ENCODE data around the gene ARF4. TPM values are rescaled to one million over a fixed set of nuclear protein-coding genes. Genes with fewer than 3 reads are reported as not detected.

ARF4 gene
- total and polyA plus RNA-seq, 10 of the 15 experiments (the other 5 are each of a cell fraction or from before 2014, with no cell fraction given) = 66.2 to 283 (median 128) TPM

DNA sequence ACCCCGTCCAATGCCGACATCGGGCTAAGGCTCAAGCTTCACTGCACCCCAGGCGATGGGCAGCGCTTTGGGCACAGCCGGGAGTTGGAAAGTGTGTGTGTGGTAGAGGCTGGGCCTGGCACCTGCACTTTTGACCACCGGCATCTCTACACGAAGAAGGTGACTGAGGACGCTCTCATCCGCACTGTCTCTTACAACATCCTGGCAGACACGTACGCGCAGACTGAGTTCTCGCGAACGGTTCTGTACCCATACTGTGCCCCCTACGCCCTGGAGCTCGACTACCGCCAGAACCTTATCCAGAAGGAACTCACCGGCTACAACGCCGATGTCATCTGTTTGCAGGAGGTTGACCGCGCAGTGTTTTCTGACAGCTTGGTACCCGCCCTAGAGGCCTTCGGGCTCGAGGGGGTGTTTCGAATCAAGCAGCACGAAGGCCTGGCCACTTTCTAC lies 40.0 kb downstream of the ARF4 start (continued):
- TF ChIP-seq CHD2 (IDR thresholded peaks at IDR 0.05; ENCODE audit: borderline replicate concordance, low read depth, low read length) (0 out of 2 replicates have a peak, but pooled peaks have one; percentile 37), TAF1 (IDR thresholded peaks at IDR 0.05; ENCODE audit: borderline replicate concordance, low read depth, low read length) (no peak), TCF7 (IDR thresholded peaks at IDR 0.05; ENCODE audit: borderline replicate concordance) (no peak)
- TF ChIP-seq, protein P1, sequence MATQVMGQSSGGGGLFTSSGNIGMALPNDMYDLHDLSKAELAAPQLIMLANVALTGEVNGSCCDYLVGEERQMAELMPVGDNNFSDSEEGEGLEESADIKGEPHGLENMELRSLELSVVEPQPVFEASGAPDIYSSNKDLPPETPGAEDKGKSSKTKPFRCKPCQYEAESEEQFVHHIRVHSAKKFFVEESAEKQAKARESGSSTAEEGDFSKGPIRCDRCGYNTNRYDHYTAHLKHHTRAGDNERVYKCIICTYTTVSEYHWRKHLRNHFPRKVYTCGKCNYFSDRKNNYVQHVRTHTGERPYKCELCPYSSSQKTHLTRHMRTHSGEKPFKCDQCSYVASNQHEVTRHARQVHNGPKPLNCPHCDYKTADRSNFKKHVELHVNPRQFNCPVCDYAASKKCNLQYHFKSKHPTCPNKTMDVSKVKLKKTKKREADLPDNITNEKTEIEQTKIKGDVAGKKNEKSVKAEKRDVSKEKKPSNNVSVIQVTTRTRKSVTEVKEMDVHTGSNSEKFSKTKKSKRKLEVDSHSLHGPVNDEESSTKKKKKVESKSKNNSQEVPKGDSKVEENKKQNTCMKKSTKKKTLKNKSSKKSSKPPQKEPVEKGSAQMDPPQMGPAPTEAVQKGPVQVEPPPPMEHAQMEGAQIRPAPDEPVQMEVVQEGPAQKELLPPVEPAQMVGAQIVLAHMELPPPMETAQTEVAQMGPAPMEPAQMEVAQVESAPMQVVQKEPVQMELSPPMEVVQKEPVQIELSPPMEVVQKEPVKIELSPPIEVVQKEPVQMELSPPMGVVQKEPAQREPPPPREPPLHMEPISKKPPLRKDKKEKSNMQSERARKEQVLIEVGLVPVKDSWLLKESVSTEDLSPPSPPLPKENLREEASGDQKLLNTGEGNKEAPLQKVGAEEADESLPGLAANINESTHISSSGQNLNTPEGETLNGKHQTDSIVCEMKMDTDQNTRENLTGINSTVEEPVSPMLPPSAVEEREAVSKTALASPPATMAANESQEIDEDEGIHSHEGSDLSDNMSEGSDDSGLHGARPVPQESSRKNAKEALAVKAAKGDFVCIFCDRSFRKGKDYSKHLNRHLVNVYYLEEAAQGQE (IDR thresholded peaks at IDR 0.05; ENCODE audit: low read depth, low read length) = no peak

DNA sequence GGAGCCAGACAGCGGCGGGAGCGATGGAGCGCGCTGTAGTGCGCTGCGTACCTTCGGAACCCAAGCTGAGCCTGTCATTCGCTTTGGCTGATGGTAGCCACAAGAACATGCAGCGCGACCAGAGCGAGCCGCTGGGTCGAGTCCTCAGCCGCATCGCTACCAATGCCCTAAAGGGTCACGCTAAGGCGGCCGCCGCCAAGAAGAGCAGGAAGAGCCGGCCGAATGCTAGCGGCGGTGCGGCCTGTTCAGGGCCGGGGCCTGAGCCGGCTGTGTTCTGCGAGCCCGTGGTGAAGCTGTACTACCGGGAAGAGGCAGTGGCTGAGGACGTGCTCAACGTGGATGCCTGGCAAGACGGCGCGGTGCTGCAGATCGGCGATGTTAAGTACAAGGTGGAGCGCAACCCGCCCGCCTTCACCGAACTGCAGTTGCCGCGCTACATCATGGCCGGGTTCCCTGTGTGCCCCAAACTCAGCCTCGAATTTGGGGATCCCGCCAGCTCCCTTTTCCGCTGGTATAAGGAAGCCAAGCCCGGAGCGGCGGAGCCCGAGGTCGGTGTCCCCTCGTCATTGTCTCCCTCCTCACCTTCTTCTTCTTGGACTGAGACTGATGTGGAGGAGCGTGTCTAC lies 40.6 kb downstream of the ARF4 start:
- no peak for FAIRE-seq
- Histone ChIP-seq H3K36me3 (ENCODE audit: control insufficient read depth in 2 of 2, insufficient read depth in 2 of 2, low read length in 1 of 2) (peaks cover 0 to 14% of the 10 kb centered on the region in 2 experiments; a peak in 2 of 4 replicates), H3K4me3 (peak overlapping the region; percentile 76), H3K9ac (ENCODE audit: control insufficient read depth, insufficient read depth, low read length) (peak overlapping the region; percentile 96), H3K79me2 (ENCODE audit: control insufficient read depth, insufficient read depth, low read length) (peaks cover 61% of the 10 kb centered on the region), H3K4me1 (ENCODE audit: control insufficient read depth, insufficient read depth, low read length) (no peaks in the 10 kb centered on the region; the same call in none of the 2 replicates), H2AFZ (ENCODE audit: control insufficient read depth, low read depth, low read length) (peak overlapping the region; percentile 100), H4K20me1 (ENCODE audit: control insufficient read depth, insufficient read depth) (no peaks in the 10 kb centered on the region), H3K27ac (ENCODE audit: control insufficient read depth, insufficient read depth) (peak overlapping the region; percentile 99), H3K9me3 (replicated peaks; ENCODE audit: control insufficient read depth, insufficient read depth, low read length) (no peaks in the 10 kb centered on the region), H3K27me3 (replicated peaks in 1 of 2; ENCODE audit: control insufficient read depth in 2 of 2, insufficient read depth in 2 of 2, low read length in 1 of 2) (no peaks in the 10 kb centered on the region), H3K4me2 (ENCODE audit: control insufficient read depth, insufficient read depth) (peak overlapping the region; percentile 85)
- TF ChIP-seq CBX5 (IDR thresholded peaks at IDR 0.05; ENCODE audit: low read depth) (0 out of 2 replicates have a peak, but pooled peaks have one; percentile 51), CREB1 (IDR thresholded peaks at IDR 0.05; ENCODE audit: low read depth) (no peak), TCF3 (IDR thresholded peaks at IDR 0.05; ENCODE audit: borderline replicate concordance, insufficient read depth, low read depth, low read length) (0 out of 2 replicates have a peak, but pooled peaks have one; percentile 0)
- DNase-seq (ENCODE audit: low read depth, low spot score) = no peak
- BruUV-seq (replicated peaks) = TSS peak; percentile 60
- ChIA-PET RAD21 (ENCODE audit: unreplicated experiment) (interaction anchor here (0.5 to 3.7 kb wide), 7 partner anchors 40 to 385 kb away, joined by 3 to 22 read pairs (median 4); partner anchors contain the start of genes ARF4 and DENND6A), POLR2A (interaction anchor here (0.8 to 5.5 kb wide), 4 partner anchors 9 to 115 kb away, joined by 3 to 36 read pairs (median 3); partner anchors contain the start of gene ARF4), SMC1A (ENCODE audit: uncharacterized antibody, unreplicated experiment) (interaction anchor here (0.5 to 2.6 kb wide), 7 partner anchors 11 to 328 kb away, joined by 4 to 14 read pairs (median 5); partner anchors contain the start of gene ARF4), CTCF (interaction anchor here (0.7 to 1.6 kb wide), 7 partner anchors 12 to 329 kb away, joined by 3 to 7 read pairs (median 4); partner anchors contain the start of genes APPL1 and ARF4)
- intact Hi-C loops (cut with micrococcal nuclease; ENCODE audit: unreplicated experiment) (loop anchor here (2.0 to 5.0 kb wide), 2 partner anchors 40 to 136 kb away; partner anchors contain the start of genes ARF4 and DENND6A), in situ Hi-C loops (cut with MboI) (no loop called here)
- peak; percentile 53 for ATAC-seq
- WGBS (ENCODE audit: insufficient coverage, insufficient replicate concordance, low lambda C conversion rate, missing lambda C conversion rate) = under 1% methylated on average over 54 of the region's 54 CpGs
